Chondrocyte (in vitro differentiated cells): Measurements from ENCODE around the gene DLG2. TPM values are rescaled to one million over a fixed set of nuclear protein-coding genes. Genes with fewer than 3 reads are reported as not detected.
"Not testable (repeated sequence)": the region's sequence is repeated elsewhere in the genome, so short reads cannot be mapped to it uniquely, and the experiment has no call there.

ENCODE experiments used
- DNase-seq: peaks from one replicate; pipeline ENCODE4 v3.0.0; 2021; ENCODE audit warnings: mixed read lengths, low spot score
- H3K27ac Mint-ChIP-seq: one replicate; pipeline ENCODE4 v1.8.0; 2021; ENCODE audit warnings: mild to moderate bottlenecking, moderate library complexity, mixed read lengths; ENCODE audit not compliant: unreplicated experiment
- H3K27me3 Mint-ChIP-seq: 2 replicates; pipeline ENCODE4 v1.8.0; 2021; ENCODE audit warnings: low read depth, mixed read lengths
- H3K36me3 Mint-ChIP-seq: 2 replicates; pipeline ENCODE4 v1.8.0; 2021; ENCODE audit warnings: low read depth, mixed read lengths
- H3K4me1 Mint-ChIP-seq: 2 replicates; pipeline ENCODE4 v1.8.0; 2021; ENCODE audit warnings: low read depth, mild to moderate bottlenecking, mixed read lengths
- H3K4me3 Mint-ChIP-seq: one replicate; pipeline ENCODE4 v1.8.0; 2021; ENCODE audit warnings: mild to moderate bottlenecking, moderate library complexity, mixed read lengths; ENCODE audit not compliant: unreplicated experiment
- H3K9me3 Mint-ChIP-seq: 2 replicates; pipeline ENCODE4 v1.8.0; 2021; ENCODE audit warnings: low read depth, mixed read lengths
- total RNA-seq: library from RNA; stranded (reverse); gene quantifications from 3 replicates; pipeline ENCODE4 v1.2.1, GENCODE V29; 2021
- TF ChIP-seq, protein P1 (sequence below): fragments of 200-600 bp; sonication (generic); IDR thresholded peaks from 2 replicates; pipeline ENCODE4 v1.5.0; 2021; ENCODE audit warnings: antibody characterized with exemption, mild to moderate bottlenecking, moderate library complexity

Gene DLG2
- total RNA-seq, 1 donor from 2014 or later = 1.3 TPM

DNA sequence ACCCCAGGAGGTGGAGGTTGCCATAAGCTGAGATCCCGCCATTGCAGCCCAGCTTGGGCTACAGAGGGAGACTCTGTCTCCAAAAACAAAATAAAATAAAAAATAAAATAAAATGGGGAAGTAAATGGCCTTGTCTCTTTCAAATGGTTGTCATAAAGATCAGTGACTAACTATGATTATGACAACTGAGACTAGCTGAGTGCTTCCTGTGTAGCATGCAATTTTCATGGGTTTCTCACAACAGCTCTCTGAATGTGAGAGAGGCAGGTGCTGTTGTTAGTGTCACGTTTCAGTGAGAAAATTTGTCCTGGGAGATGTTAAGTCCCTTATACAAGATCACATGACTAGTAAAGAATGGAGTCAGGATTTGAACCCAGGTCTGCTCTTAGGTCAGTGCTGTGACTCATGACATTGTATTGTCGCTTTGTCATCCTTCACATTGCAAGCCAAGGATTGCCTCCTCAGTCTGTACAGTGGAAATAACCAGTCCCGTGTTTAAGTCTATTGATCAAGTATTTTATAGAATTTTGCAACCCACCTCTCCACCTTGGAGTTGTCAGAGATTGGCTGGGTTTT, 2177.7 kb downstream of the DLG2 start:
- no peaks in the 10 kb centered on the region for H3K4me1 Mint-ChIP-seq
- no peaks in the 10 kb centered on the region for H3K36me3 Mint-ChIP-seq
- DNase-seq = no peak

DNA sequence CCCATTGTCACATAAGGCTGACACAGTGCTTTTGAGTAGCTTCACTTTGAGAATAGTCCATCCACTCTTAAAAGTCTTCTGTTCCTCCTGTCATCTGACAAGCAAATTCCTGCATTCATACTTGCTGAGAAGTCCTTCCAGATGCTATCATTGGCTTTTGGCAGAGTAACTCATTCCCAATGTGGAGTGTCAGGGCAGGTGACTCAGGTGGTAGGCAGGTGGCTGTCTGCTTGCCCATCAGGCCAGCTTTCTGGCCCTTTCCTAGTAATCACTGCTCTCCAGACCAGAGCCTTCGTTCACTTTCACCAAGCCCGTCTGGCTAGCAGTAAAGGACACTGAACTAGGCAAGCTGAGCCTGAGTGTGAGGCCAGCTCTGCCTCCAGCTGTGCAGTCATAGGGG, 2178.5 kb downstream of the DLG2 start:
- Mint-ChIP-seq H3K27ac (no peak overlapping the region), H3K27me3 (peaks cover 3% of the 10 kb centered on the region), H3K36me3 (no peaks in the 10 kb centered on the region), H3K4me3 (no peak overlapping the region), H3K9me3 (no peaks in the 10 kb centered on the region), H3K4me1 (no peaks in the 10 kb centered on the region)
- no peak for DNase-seq
- TF ChIP-seq, protein P1, sequence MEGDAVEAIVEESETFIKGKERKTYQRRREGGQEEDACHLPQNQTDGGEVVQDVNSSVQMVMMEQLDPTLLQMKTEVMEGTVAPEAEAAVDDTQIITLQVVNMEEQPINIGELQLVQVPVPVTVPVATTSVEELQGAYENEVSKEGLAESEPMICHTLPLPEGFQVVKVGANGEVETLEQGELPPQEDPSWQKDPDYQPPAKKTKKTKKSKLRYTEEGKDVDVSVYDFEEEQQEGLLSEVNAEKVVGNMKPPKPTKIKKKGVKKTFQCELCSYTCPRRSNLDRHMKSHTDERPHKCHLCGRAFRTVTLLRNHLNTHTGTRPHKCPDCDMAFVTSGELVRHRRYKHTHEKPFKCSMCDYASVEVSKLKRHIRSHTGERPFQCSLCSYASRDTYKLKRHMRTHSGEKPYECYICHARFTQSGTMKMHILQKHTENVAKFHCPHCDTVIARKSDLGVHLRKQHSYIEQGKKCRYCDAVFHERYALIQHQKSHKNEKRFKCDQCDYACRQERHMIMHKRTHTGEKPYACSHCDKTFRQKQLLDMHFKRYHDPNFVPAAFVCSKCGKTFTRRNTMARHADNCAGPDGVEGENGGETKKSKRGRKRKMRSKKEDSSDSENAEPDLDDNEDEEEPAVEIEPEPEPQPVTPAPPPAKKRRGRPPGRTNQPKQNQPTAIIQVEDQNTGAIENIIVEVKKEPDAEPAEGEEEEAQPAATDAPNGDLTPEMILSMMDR = no peak

More for the DNA sequence above, 2177.7 kb downstream of the DLG2 start:
- H3K27ac Mint-ChIP-seq = no peak overlapping the region
- TF ChIP-seq, protein P1 = no peak
- H3K4me3 Mint-ChIP-seq = no peak overlapping the region
- H3K9me3 Mint-ChIP-seq = no peaks in the 10 kb centered on the region
- peaks cover 3% of the 10 kb centered on the region for H3K27me3 Mint-ChIP-seq

DNA sequence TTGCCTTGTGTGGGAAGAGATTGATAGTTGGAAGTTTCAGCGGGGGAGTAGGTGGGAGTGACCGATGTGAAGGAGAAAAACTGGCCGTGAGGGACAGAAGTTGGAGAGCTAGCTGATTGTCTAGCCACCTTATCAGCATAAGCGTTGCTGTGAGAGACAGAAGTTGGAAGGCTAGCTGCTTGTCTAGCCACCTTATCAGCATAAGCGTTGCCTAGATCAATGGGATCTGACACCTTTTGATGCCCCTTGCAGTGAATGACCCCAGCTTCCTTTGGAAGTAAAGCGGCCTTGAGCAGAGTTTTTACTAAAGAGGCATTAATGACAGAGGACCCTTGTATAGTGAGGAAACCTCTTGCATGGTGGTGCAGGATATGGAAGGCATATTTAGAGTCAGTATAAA, 2183.3 kb downstream of the DLG2 start:
- not testable (repeated sequence) for H3K9me3 Mint-ChIP-seq, H3K4me3 Mint-ChIP-seq, H3K27ac Mint-ChIP-seq, H3K27me3 Mint-ChIP-seq, H3K36me3 Mint-ChIP-seq, DNase-seq, H3K4me1 Mint-ChIP-seq

DNA sequence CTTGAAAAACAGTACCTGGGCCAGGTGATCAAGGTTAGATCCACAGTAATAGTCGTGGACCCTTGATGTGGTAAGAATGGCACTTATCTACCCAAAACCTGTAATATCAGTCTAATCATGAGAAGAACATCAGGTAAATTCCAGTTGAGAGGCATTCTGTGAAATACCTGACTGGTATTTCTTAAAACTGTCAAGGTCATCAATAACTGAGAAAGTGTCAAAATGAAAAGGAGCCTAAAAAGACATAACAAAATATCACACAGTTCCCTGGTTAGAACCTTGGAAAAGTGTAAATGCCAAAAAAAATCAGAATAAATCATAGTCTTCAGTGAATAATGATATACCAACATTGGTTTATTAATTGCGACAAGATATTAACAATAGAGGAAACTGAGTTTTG, 2185.5 kb downstream of the DLG2 start:
- Mint-ChIP-seq H3K27me3 (no peaks in the 10 kb centered on the region), H3K9me3 (no peaks in the 10 kb centered on the region), H3K4me1 (no peaks in the 10 kb centered on the region), H3K27ac (no peak overlapping the region), H3K36me3 (no peaks in the 10 kb centered on the region), H3K4me3 (no peak overlapping the region)
- TF ChIP-seq, protein P1 = no peak
- DNase-seq = no peak

DNA sequence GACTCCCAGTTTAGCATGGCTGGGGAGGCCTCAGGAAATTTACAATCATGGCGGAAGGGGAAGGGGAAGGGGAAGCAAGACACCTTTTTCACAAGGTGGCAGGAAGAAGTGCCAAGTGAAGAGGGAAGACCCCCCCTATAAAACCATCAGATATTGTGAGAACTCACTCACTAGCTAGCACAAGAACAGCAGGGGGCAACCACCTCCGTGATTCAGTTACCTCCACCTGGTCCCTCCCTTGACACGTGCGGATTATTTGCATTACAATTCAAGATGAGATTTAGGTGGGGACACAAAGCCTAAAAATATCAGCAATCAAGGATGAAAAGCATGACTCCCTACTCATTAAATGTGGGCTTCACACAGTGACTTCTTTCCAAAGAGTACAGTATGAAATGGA, 2186.0 kb downstream of the DLG2 start:
- Mint-ChIP-seq H3K4me1 (no peaks in the 10 kb centered on the region), H3K27me3 (no peaks in the 10 kb centered on the region), H3K27ac (no peak overlapping the region), H3K4me3 (no peak overlapping the region), H3K36me3 (no peaks in the 10 kb centered on the region), H3K9me3 (no peaks in the 10 kb centered on the region)
- DNase-seq = no peak
- TF ChIP-seq, protein P1 = no peak

DNA sequence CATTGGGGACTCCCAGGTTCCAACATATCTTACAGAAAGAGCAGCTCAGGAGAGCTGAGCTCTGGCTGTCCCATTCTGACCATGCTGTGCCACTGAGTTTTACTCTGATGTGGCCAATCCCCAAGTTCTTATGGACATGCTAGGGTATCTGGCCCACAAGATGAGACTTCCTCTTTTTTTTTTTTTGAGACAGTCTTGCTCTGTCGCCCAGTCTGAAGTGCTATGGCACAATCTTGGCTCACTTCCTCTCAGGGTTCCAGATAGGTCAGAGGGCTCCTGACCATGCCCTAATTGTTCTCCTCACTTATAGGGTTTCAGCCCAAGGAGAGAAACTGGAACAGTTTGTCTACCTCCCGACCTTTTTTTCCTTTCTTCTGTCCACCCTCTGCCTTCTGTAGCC, 2188.7 kb downstream of the DLG2 start:
- Mint-ChIP-seq H3K36me3 (no peaks in the 10 kb centered on the region), H3K4me1 (no peaks in the 10 kb centered on the region), H3K4me3 (no peak overlapping the region), H3K9me3 (no peaks in the 10 kb centered on the region), H3K27me3 (no peaks in the 10 kb centered on the region), H3K27ac (no peak overlapping the region)
- TF ChIP-seq, protein P1 = no peak
- no peak for DNase-seq
